ACC112 (cell line): Measurements from ENCODE around the gene PLXNA2.

Experiments
- H2AFZ ChIP-seq: fragments of 200-600 bp; sonication (generic); one replicate; pipeline ENCODE4 v1.6.0; 2017; ENCODE audit warnings: antibody characterized with exemption, low read length; ENCODE audit not compliant: unreplicated experiment
- H3K27ac ChIP-seq: fragments of 200-600 bp; sonication (generic); 2 replicates; pipeline ENCODE4 v1.5.1; 2014; ENCODE audit warnings: low read depth, mild to moderate bottlenecking, antibody characterized with exemption, low read length, moderate library complexity
- H3K27me3 ChIP-seq: fragments of 200-600 bp; sonication (generic); 2 replicates; pipeline ENCODE4 v1.6.1; 2014; ENCODE audit warnings: mild to moderate bottlenecking, antibody characterized with exemption, low read length, moderate library complexity, mixed read lengths; ENCODE audit not compliant: insufficient read depth
- H3K36me3 ChIP-seq: fragments of 200-600 bp; sonication (generic); 2 replicates; pipeline ENCODE4 v1.6.1; 2016; ENCODE audit warnings: mild to moderate bottlenecking, antibody characterized with exemption, low read length, moderate library complexity, mixed read lengths; ENCODE audit not compliant: insufficient read depth
- H3K4me1 ChIP-seq: fragments of 200-600 bp; sonication (generic); one replicate; pipeline ENCODE4 v1.6.1; 2016; ENCODE audit warnings: low read length, mixed read lengths; ENCODE audit not compliant: insufficient read depth, unreplicated experiment, control insufficient read depth
- H3K4me3 ChIP-seq: fragments of 200-600 bp; sonication (generic); 2 replicates; pipeline ENCODE4 v1.5.1; 2014; ENCODE audit warnings: mild to moderate bottlenecking, low read depth, low read length
- H3K79me2 ChIP-seq: fragments of 200-600 bp; sonication (generic); one replicate; pipeline ENCODE4 v1.6.0; 2016; ENCODE audit warnings: low read length; ENCODE audit not compliant: control insufficient read depth, unreplicated experiment, insufficient read depth

The PLXNA2 gene

DNA sequence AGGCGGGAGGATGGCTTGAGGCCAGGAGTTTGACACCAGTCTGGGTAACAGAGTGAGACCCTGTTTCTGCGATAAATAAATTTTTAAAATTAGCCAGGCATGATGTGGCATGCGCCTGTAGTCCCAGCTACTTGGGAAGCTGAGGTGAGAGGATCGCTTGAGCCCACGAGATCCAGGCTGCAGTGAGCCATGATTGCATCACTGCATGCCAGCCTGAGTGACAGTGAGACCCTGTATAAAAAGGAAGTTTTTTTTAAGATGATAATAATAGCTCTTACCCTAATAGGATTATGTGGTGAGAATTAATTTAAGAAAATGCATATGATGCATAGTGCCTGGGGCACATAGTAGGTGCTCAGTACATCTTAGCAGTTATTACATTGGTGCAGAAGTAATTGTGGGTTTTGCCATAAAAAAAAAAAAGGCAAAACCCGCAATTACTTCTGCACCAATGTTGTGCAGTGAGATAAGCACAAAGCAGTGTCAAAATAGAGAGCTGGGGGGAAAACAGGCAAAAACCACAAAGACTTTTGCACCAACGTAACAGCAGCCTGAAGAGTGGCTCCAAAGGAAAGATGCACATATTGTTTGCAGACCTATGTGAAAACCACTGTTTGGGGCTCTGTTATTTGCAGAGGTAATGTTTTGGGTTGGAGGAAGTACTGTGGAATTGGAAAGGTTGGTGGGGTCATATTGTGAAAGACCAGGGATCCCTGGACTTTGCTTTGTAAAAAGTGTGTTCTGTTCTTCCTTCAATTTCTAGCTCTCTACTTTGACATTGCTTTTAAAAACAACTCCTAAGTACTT lies 72.4 kb downstream of the PLXNA2 start:
- Histone ChIP-seq H2AFZ (no peak overlapping the region), H3K4me1 (peaks cover 59% of the 10 kb centered on the region), H3K36me3 (0 out of 2 replicates have a peak, but pooled peaks cover 4% of the 10 kb centered on the region), H3K27ac (no peak overlapping the region), H3K79me2 (peaks cover 51% of the 10 kb centered on the region), H3K4me3 (no peak overlapping the region), H3K27me3 (no peaks in the 10 kb centered on the region)

DNA sequence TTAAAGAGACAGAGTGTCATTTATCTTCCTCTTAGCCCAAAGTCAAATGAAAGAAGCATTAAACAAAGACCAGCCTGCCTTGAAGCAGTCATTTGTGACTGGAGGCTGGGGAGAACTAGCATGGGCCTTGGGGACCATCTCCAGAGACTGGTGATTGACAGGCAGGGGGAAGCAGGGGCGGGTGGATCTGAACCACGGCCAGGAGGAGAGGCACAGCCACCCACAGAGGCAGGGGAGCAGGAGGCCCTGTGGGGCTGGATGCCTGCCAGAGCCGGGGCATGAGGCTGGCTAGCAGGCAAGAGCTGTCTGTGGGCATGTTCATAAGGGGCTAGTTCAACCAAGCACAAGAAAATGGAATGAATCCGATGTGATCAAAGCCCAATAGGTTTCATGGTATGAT lies 73.9 kb downstream of the PLXNA2 start:
- Histone ChIP-seq H3K79me2 (peaks cover 48% of the 10 kb centered on the region), H3K4me1 (peaks cover 64% of the 10 kb centered on the region)

DNA sequence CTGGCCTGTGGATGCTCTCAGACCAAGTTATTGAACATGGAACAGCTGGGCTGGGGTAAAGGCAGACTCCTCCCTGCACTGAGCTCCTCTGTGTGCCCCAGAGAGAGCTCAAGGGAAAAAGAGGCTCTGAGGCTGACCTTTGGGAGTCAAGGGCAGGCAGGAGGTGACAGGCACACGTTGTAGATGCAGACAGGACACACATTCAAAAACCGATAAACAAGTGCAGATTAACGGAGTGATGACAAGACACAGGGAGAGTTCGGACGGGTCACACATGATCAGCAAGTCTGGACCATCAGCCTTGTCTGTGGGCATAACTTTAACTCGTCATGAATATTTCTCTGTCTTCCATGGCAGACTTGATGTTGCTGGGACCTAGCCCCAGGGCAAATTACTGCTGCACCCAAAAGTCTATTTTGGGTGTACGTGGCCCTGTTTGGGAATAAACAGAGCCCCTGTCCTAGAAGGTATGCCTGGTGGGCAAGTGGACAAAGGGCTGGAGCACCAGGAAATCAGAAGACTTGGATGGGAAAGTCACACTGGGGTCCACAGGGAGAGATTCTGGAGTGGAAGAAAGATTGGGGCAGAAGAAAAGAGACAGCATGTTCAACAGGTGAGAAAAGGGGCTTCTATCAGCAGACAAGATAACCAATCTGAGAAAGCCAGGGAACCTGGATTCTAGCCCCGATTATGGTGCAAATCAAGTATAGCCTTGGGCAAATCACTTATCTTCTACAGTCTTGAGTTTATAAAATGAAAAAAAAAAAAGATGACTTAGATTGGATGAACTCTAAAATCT lies 74.9 kb downstream of the PLXNA2 start:
- H2AFZ ChIP-seq: no peak overlapping the region
- peaks cover 43% of the 10 kb centered on the region for H3K79me2 ChIP-seq
- H3K27me3 ChIP-seq: no peaks in the 10 kb centered on the region
- H3K4me1 ChIP-seq: peaks cover 54% of the 10 kb centered on the region
- H3K4me3 ChIP-seq: no peak overlapping the region
- 0 out of 2 replicates have a peak, but pooled peaks cover 4% of the 10 kb centered on the region for H3K36me3 ChIP-seq
- H3K27ac ChIP-seq: no peak overlapping the region

More for the DNA sequence above, 73.9 kb downstream of the PLXNA2 start:
- Histone ChIP-seq H3K27me3 (no peaks in the 10 kb centered on the region), H3K27ac (0 out of 2 replicates have a peak overlapping the region, but pooled peaks have one; percentile 2), H3K4me3 (no peak overlapping the region), H2AFZ (no peak overlapping the region), H3K36me3 (0 out of 2 replicates have a peak, but pooled peaks cover 4% of the 10 kb centered on the region)

DNA sequence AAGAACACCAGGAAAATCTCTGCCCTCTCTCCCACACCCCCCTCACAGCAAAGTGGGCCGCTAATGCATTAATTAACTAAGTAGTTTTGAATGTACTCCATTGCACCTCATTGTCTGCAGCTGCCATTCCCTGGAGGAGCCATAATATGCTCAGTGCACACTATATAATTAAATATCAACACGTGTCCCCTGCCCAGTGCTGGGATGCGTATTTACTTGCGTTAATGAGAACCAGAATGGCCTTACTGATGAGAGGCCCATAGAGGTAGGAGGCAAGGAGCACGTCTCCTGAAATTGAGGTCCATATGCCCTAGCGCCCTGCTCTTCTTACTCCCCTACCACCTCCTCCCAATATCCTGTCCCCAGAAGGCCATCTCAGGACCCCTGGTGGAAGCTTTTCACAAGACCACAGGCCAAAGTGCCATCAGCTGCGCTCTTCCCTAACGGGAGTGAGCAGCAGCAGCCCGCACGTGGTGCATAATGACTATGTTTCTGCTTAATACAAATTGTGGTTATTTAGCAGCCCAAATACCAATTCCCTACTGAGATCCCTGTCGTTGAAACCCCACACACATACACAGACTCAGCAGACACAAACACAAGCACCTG lies 76.8 kb downstream of the PLXNA2 start:
- H3K27me3 ChIP-seq: no peaks in the 10 kb centered on the region
- H3K4me1 ChIP-seq: peaks cover 47% of the 10 kb centered on the region
- no peak overlapping the region for H3K27ac ChIP-seq
- no peak overlapping the region for H3K4me3 ChIP-seq
- H3K79me2 ChIP-seq: peaks cover 45% of the 10 kb centered on the region
- no peak overlapping the region for H2AFZ ChIP-seq
- no peaks in the 10 kb centered on the region for H3K36me3 ChIP-seq

DNA sequence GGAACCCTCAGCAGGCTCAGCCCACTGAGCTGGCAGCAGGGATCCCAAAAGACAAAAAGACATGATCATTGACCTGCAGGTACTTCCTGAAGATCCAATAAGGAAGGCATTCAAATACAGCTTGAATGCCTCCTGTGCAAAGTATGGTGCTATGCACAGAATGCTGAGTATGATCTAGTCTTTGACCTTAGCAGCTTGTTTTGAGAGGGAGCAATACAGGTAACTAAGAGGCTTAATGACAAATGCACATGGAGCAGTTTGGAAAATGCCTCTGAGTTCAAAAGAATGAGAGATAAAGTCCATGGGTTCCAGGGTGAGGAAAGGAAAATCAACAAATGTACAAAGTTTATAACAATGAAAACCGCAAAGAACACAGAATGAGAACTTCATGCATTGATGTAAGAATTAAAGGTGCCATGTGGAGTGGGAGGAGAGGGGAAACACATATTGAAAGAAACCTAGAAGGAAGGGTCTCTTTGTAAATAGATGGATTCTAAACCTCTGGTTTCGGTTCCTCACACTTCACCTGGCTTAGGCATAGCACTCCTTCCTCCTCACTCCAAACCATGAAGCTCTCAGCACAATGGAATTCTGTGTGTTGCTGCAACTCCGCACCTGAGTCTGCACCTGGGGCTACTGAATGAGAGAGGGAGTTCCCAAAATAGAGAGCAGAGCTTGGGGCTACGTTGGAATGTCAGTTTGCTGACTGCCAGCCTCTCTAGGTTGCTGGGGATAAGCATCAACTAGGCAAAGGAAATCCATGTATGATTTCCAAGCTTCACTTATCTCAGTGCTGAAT lies 77.6 kb downstream of the PLXNA2 start:
- Histone ChIP-seq H3K4me1 (peaks cover 39% of the 10 kb centered on the region), H3K27ac (no peak overlapping the region), H3K79me2 (peaks cover 43% of the 10 kb centered on the region), H3K36me3 (no peaks in the 10 kb centered on the region), H3K4me3 (no peak overlapping the region), H2AFZ (no peak overlapping the region), H3K27me3 (no peaks in the 10 kb centered on the region)

DNA sequence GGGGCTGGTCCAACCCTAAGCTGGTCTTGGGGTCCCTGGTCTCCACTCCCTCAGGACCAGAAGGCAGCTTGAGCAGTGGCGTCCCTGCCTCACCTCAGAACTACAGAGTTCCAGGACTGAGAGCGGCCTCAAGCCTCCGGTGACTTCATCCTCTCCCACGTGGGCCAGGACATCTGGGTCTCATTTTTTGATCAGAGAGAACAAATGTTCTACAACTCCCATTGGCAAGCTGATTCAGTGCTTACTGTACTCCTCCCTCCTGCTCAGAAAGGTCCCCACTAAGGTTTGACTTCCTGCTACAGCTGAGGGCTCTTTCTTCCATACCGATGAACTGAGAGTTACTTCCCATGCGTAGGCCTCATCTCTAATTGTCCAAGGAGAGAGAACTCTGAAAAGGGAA lies 78.5 kb downstream of the PLXNA2 start:
- Histone ChIP-seq H3K27me3 (no peaks in the 10 kb centered on the region), H3K79me2 (peaks cover 43% of the 10 kb centered on the region), H3K36me3 (no peaks in the 10 kb centered on the region), H3K27ac (no peak overlapping the region), H2AFZ (no peak overlapping the region), H3K4me1 (peaks cover 31% of the 10 kb centered on the region), H3K4me3 (no peak overlapping the region)

DNA sequence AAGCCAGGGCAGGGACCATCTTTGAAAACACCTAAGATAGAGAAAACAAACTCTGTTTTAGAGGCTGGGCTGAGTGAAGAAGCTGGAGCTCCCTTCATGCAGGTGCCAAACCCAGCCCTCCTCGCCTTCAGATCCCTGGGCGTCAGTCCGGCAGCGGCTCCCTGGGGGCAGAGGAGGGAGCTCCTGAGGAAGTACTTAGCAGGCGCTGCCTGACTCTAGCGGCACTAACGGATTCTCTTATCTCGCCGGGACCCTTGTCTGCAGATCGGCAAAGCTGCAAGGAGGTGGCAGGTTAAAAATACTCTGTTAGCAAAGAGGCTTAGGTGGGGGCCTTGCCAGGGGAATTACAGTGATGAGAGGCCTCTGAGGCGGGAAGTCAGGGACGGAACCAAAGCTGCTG lies 79.6 kb downstream of the PLXNA2 start:
- Histone ChIP-seq H3K27me3 (no peaks in the 10 kb centered on the region), H3K4me3 (no peak overlapping the region), H3K36me3 (no peaks in the 10 kb centered on the region), H3K79me2 (peaks cover 36% of the 10 kb centered on the region), H3K27ac (no peak overlapping the region), H2AFZ (no peak overlapping the region), H3K4me1 (peaks cover 34% of the 10 kb centered on the region)

DNA sequence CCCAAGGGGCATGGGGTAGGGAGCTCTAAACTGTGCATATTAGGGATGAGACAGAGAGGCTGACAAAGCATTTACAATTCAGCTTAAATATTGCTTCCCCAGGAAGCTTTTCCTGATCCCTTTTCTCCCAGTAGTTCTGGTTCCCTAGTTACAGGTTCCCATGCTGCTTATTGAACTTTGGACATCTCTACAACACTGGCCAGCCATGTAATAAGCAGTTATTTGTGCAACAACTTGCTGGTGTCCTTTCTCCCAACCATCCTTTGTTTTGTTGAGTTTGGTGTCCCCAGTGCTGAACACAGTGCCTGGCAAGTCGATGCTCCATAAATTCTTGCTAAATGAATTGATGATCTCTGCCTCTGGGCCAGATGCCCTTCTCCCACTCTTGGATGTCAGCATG lies 80.6 kb downstream of the PLXNA2 start:
- H3K27ac ChIP-seq: no peak overlapping the region
- H3K27me3 ChIP-seq: no peaks in the 10 kb centered on the region
- no peaks in the 10 kb centered on the region for H3K36me3 ChIP-seq
- H3K4me1 ChIP-seq: peaks cover 38% of the 10 kb centered on the region
- peaks cover 33% of the 10 kb centered on the region for H3K79me2 ChIP-seq
- no peak overlapping the region for H2AFZ ChIP-seq
- H3K4me3 ChIP-seq: no peak overlapping the region

DNA sequence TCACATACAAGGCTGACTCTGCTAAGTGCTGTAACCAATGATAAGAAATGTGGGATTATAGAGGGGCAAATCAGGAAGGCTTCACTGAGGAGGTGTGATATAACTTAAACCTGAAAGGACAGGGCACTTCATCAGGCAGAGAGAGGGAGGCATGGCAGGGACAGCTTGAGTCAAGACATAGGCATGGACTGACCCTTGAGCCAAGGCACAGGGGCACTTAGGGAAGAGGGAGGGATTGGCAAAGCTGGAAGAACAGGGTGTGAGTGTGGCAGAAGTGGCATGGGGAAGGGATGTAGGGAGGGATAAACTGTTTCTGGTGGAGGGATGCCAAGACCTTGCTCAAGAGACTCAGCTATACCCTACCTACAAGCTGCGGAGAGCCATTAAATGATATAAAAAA lies 81.3 kb downstream of the PLXNA2 start:
- H3K27ac ChIP-seq: no peak overlapping the region
- H3K27me3 ChIP-seq: no peaks in the 10 kb centered on the region
- H3K79me2 ChIP-seq: peaks cover 34% of the 10 kb centered on the region
- H3K4me3 ChIP-seq: no peak overlapping the region
- H3K4me1 ChIP-seq: peaks cover 38% of the 10 kb centered on the region
- H3K36me3 ChIP-seq: no peaks in the 10 kb centered on the region
- H2AFZ ChIP-seq: no peak overlapping the region
